Stimulated activated CD4-positive, alpha-beta T cell treated with anti-CD3 and anti-CD28 coated beads, Interleukin-12 subunit alpha, Interleukin-12 subunit beta, amount 100 ng/mL, for 48 hours (primary cell): ENCODE data around the gene IL17B.

Source experiments
- DNase-seq, 3 donors: peaks; one replicate each; pipeline ENCODE4 v3.0.0-alpha.2; 2020; ENCODE audit warnings: low read depth in 2 of 3, low spot score in 1 of 3

Gene IL17B

GRCh38 chr5:149379177-149379761 lies at the start of gene IL17B:
TSS of gene IL17B (minus strand) at chr5:149379292. CDS start at chr5:149379225, 67 bp downstream.
- no peak for DNase-seq

- no peak for DNase-seq
Observed at GRCh38 chr5:149428032-149428431, 48.9 kb upstream of the IL17B start.

DNA sequence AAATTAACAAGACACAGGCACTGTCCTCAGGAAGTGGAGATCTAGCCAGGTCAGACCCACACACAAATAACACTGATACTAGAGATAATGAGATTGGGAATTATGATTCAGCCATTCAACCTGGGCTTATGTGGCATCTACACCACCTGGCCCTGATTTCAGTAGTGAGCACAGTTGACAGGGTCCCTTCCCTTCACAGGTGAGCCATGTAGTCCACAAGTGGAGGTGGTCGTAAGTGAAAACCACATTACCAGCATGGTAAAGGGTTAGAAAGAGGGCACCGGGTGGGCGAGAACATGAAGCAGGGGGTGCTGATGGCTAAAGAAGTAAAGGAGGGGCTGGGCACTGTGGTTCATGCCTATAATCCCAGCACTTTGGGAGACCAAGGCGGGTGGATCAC lies 48.3 kb upstream of the IL17B start:
- DNase-seq = no peak

DNA sequence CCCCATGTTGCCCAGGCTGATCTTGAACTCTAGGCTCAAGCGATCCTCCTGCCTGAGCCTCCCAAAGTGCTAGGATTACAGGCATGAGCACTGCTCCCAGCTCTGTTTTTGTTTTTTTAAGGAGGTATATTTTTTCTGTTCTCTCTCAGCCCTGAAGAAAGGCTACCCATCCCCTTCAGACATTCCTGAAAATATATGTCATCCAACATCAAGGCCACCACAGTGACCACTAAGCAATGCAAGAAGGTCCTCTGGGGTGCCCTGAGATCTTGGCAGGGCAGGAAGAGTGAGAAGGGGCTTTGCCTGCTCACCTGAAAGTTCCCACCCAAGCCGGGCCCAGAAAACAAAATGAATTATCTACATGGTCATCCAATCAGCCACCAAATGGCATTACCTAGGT lies 47.8 kb upstream of the IL17B start:
- no peak for DNase-seq

DNA sequence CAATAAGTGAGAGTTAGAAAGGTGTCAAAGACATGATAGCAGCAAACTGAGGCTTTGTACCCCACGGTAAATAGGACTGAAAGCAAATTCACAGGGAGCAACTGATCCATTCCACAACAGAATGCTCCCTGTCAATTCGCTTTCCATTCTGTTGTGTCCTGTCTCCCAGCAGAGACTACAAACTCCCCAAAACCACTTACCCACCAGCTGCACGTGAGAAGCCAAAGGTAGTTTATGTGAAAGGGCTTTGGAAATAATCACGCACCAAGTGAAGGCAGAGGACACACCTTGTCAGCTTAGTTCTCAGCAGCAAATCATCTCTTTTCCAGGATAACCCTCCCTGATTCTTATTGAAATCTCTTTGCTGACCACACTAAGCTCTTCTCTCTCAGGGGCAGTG lies 46.6 kb upstream of the IL17B start:
- DNase-seq = no peak

GRCh38 chr5:149424371-149425315 lies 45.6 kb upstream of the IL17B start:
- DNase-seq = no peak

DNA sequence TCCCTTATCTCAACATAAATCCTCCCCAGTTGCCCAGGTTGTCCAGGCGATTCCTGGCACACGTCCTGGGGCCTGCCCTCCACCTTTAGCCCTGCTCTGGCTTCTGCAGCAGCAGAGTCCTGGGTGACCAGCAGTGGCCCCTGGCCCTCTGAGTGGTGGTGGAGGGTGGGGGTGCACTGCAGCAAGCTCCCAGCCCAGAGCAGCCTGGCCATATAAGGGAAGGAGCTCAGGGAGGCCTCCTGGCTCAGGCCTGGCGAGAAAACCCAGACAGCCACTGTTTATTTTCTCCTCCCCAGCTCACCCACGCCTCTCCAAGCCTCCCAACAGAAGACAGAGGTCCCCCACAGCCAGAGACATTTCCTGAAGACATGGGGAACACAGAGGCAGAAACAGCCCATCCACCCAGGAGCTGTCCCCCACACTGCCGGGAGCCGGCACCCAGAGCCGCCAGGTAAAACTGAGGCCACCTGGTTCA lies 44.7 kb upstream of the IL17B start:
- DNase-seq = no peak

DNA sequence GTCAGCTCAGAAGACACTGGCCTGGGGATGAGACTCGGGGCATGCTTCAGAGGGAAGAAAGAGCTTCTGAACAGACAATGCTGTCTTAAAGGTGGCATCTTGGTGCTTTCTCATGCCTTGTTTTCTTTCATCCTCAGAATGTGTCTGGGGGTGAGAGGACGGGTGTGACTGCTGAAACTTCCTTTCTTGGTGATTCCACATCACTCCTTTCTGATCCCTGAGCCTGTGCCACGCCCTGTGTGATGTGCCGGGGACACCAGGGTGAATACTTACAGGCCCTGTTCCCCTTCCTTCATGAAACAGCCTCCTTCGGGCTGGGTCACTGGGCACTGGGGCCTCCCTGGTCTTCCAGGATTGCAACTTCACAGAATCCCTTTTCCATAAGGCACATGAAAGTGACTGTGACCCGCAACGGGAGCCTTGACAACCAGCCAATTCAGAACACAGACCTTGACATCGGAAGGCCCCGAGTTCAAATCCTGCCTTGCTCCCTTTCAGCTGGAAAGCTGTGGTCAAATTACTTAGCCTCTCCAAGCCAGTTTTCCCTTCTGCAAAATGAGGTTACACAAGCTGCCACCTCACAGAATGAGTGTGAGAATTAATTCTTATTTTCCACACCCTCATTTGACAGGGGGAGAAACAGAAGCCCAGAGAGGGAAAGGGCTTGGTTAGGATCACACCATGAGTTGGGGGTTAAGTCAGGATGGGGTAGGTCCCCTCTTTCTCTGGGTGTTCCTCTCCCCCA lies 44.1 kb upstream of the IL17B start:
- no peak for DNase-seq

DNA sequence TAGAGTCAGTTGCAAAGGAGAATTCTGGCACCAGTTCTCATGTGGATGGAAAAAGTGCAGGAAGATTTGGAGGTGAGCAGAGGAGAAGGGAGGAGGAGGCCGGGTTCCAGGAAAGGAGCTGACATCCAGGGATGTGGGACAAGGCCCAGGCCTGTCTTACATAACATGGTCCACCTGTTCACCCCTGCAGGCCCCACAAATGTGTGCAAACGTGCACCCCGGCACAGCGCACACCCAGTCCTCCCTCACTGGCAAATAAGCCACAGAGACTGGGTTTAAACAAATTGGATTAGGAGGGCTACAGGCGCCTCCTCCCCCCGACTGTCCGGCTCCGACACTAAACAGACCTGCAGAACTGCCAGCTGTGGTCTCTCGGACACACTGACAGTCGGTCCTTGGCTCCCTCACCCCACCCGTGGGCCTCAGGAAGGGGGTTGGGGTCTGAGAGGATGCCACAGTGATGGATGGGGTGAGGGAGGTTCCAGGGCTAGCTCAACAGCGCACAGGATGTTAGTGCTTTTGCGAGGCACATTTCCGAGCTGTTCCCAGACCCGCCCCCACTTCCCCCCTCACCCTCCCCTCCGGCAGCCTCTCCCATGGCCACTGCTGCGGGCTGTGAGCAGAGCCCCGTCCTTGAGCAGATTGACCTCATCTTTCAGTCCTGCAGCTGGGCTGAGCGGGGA lies 43.4 kb upstream of the IL17B start:
- no peak for DNase-seq

GRCh38 chr5:149421834-149422233 lies 42.7 kb upstream of the IL17B start:
- no peak for DNase-seq

DNA sequence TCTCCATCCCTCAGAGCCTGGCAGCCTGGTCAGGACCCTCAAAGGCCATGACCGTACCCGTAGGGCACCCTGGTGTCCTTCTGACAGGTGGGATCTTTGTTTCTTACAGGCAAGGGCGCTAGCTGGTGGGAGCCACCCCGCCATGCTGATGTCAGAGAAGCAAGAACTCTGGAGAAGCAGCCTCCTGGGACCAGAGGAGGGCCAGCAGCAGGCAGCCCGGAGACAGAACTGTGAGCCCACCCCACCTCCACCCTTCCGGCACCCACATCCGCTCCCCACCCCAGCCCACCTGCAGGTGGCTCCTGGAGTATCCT lies 42.2 kb upstream of the IL17B start:
- no peak for DNase-seq

GRCh38 chr5:149420545-149421371 lies 41.7 kb upstream of the IL17B start:
- no peak for DNase-seq

DNA sequence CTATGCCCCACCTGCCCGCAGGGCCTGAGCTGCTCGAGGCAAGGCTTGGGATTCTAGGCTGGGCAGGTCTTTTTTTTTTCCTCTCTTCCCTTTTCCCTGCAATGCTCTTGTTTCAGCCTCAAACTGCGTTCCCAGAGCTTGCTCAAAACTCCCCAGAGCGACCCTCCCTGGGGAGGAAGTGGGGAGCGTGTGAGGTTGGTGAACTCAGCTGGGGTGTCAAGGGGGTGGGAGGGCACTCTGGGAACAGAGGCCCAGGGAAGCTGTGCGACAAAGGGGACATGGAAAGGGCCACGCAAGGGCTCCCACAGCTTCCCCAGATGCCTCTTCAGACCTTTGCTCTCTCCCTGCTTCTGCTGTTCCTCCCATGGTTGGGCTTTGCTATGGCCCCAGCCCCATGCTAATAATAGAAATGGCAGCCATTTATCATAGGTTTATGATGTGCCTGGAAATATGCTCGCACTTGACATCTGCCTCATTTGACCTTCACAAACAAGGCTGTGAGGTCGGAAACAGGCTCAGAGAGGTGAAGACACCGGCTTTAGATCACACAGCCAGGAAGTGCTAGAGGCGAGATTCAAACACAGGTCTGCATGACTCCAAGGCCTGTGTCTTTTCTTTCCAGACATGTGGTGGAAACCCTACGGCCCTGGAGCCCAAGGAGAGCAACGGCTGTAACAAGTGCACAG lies 40.9 kb upstream of the IL17B start:
- no peak for DNase-seq

DNA sequence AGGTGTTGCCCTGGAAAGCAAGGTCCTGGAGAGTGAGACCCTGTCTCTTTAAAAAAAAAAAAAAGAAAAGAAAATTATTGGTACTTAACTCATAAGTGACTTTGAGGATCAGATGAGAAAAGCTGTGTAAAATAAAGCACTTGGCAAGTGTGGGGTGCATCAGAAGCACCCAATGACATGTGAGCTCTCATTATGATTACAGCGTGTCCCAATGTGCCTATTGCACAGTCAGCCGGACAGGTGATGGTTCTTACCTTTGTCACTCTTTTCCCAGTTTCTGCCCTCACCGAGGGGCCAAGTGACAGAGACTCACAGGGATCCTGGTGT lies 40.4 kb upstream of the IL17B start:
- no peak for DNase-seq

GRCh38 chr5:149418910-149419531 lies 39.9 kb upstream of the IL17B start:
- no peak for DNase-seq

- DNase-seq = no peak
Observed at GRCh38 chr5:149417711-149418368, 38.7 kb upstream of the IL17B start.

GRCh38 chr5:149416987-149417710 lies 38.1 kb upstream of the IL17B start:
- DNase-seq = no peak
